GM12878 (cell line): Measurements from ENCODE around the gene VDR. TPM values are rescaled to one million over a fixed set of nuclear protein-coding genes. Genes with fewer than 3 reads are reported as not detected.

Experiments
- ATAC-seq: fragments of 200-7000 bp; cut with Tn5 transposase; 3 replicates; pipeline ENCODE4 v1.9.1; 2020; ENCODE audit warnings: mild to moderate bottlenecking, moderate library complexity
- BruUV-seq: library from RNA; stranded (reverse); fragments of 400-500 nt; replicated peaks from 2 replicates; lab custom pipeline; 2021; lab: Mats Ljungman, UMichigan
- CTCF ChIA-PET: fragments of 300-600 bp; sonication (Branson Sonifier 250); formaldehyde crosslinking; extraction: SDS; loops from one replicate; lab custom pipeline; 2021; ENCODE audit warnings: inconsistent platforms; lab: Yijun Ruan, JAX
- POLR2A ChIA-PET: fragments of 350-600 bp; formaldehyde crosslinking; extraction: SDS; loops from one replicate; lab custom pipeline; 2021; ENCODE audit warnings: inconsistent platforms; lab: Charles Lee
- RAD21 ChIA-PET: fragments of 300-600 bp; sonication (Branson Sonifier 250); formaldehyde crosslinking; loops from one replicate; lab custom pipeline; 2023; ENCODE audit warnings: antibody characterized with exemption; ENCODE audit not compliant: unreplicated experiment; lab: Charles Lee
- SMC1A ChIA-PET: fragments of 300-600 bp; sonication (Branson Sonifier 250); formaldehyde crosslinking; loops from one replicate; lab custom pipeline; 2023; ENCODE audit not compliant: unreplicated experiment, uncharacterized antibody; lab: Charles Lee
- DNase-seq: peaks from one replicate; pipeline ENCODE4 v3.0.0-alpha.2; 2011; ENCODE audit warnings: low read depth, low spot score
- FAIRE-seq: peaks from 3 replicates; lab custom pipeline; 2011; peaks lifted over from hg19 to GRCh38; lab: Jason Lieb, UNC
- H2AFZ ChIP-seq: 2 replicates; pipeline ENCODE4 v1.6.0; 2011; ENCODE audit warnings: low read depth, low read length, control low read depth; ENCODE audit not compliant: control insufficient read depth
- H3K27ac ChIP-seq: 2 replicates; pipeline ENCODE4 v1.5.1; 2011; ENCODE audit warnings: control low read depth; ENCODE audit not compliant: control insufficient read depth, insufficient read depth
- H3K27me3 ChIP-seq, 2 experiments: replicated peaks in 1 of 2; 2 replicates each; pipeline versions ENCODE4 v1.6.0 to v1.6.1; 2011; ENCODE audit warnings: low read length in 1 of 2; ENCODE audit not compliant: control insufficient read depth in 2 of 2, insufficient read depth in 2 of 2
- H3K36me3 ChIP-seq, 2 experiments: 2 replicates each; pipeline ENCODE4 v1.5.1; 2011; ENCODE audit warnings: low read length in 1 of 2; ENCODE audit not compliant: control insufficient read depth in 2 of 2, insufficient read depth in 2 of 2
- H3K4me1 ChIP-seq: 2 replicates; pipeline ENCODE4 v1.6.1; 2011; ENCODE audit warnings: mild to moderate bottlenecking, low read length, moderate library complexity, mixed read lengths; ENCODE audit not compliant: control insufficient read depth, insufficient read depth
- H3K4me2 ChIP-seq: 2 replicates; pipeline ENCODE4 v1.6.0; 2011; ENCODE audit warnings: control low read depth; ENCODE audit not compliant: control insufficient read depth, insufficient read depth
- H3K4me3 ChIP-seq: fragments of 200-600 bp; sonication (generic); 2 replicates; pipeline ENCODE4 v1.5.1; 2016
- H3K79me2 ChIP-seq: 2 replicates; pipeline ENCODE4 v1.6.0; 2011; ENCODE audit warnings: low read length; ENCODE audit not compliant: control insufficient read depth, insufficient read depth
- H3K9ac ChIP-seq: 2 replicates; pipeline ENCODE4 v1.8.0; 2011; ENCODE audit warnings: low read length, control low read depth, mixed read lengths; ENCODE audit not compliant: control insufficient read depth, insufficient read depth
- H3K9me3 ChIP-seq: replicated peaks from 3 replicates; pipeline ENCODE4 v1.5.1; 2011; ENCODE audit warnings: mild to moderate bottlenecking, low read length; ENCODE audit not compliant: control insufficient read depth, insufficient read depth
- H4K20me1 ChIP-seq: 2 replicates; pipeline ENCODE4 v1.6.0; 2011; ENCODE audit not compliant: control insufficient read depth, insufficient read depth
- BHLHE40 ChIP-seq, 2 experiments: fragments of 450-650 bp in 1 of 2; IDR thresholded peaks; 2 replicates each; pipeline ENCODE4 v1.6.1; 2011 to 2017; ENCODE audit warnings: low read depth in 2 of 2, borderline replicate concordance in 1 of 2, improper control_type of control experiment in 1 of 2, low read length in 1 of 2, mild to moderate bottlenecking in 1 of 2
- STAT1 ChIP-seq: fragments of 450-650 bp; conservative IDR thresholded peaks from 2 replicates; pipeline ENCODE4 v1.6.1; 2014; ENCODE audit warnings: antibody characterized with exemption, mild to moderate bottlenecking
- ZNF24 ChIP-seq: fragments of 450-650 bp; IDR thresholded peaks from 2 replicates; pipeline ENCODE4 v1.6.1; 2017; ENCODE audit warnings: antibody characterized with exemption, mild to moderate bottlenecking
- ZSCAN29 ChIP-seq: fragments of 450-650 bp; IDR thresholded peaks from 2 replicates; pipeline ENCODE4 v1.6.1; 2017; ENCODE audit warnings: mild to moderate bottlenecking, moderate library complexity
- WGBS: methylation state at CpG from one replicate; pipeline ENCODE4 v1.1.6; 2016; ENCODE audit warnings: low lambda C conversion rate; ENCODE audit not compliant: insufficient replicate concordance, insufficient coverage; ENCODE audit errors: missing lambda C conversion rate; 5-methylcytosine and 5-hydroxymethylcytosine counted together
- in situ Hi-C: fragments of 300-500 bp; cut with MboI; formaldehyde crosslinking; loops from 9 replicates; pipeline ENCODE4 v1.14.3; 2018; ENCODE audit warnings: mixed read lengths
- intact Hi-C: fragments of 100-400 bp; cut with micrococcal nuclease; formaldehyde crosslinking; loops from one replicate; pipeline ENCODE4 v1.14.2; 2022; ENCODE audit not compliant: unreplicated experiment
- polyA plus RNA-seq, 11 experiments: library from polyadenylated mRNA; depleted of rRNA in 4 of 11; unstranded in 6 of 11; stranded (reverse) in 5 of 11; fragments of >200 nt; fragmentation: Nextera tagmentation in 4 of 11; fragmentation: Illumina TruSeq in 1 of 11; extraction: Ambion mirVana in 4 of 11; extraction: Trizol in 1 of 11; gene quantifications; 1 replicate in 1 of 11; 2 replicates in 10 of 11; pipeline versions ENCODE4 v1.2.1 to v1.2.3, GENCODE V29; 2011 to 2016; ENCODE audit warnings: inconsistent platforms in 2 of 11, missing spikeins in 2 of 11, low read depth in 1 of 11
- total RNA-seq, 4 experiments: library from RNA; depleted of rRNA in 3 of 4; stranded (reverse); fragments of >200 nt in 3 of 4; fragmentation: Illumina TruSeq in 1 of 4; extraction: Trizol in 1 of 4; gene quantifications; 2 replicates each; pipeline versions ENCODE4 v1.2.1 to v1.2.3, GENCODE V29; 2013 to 2021
- TF ChIP-seq, protein P1 (sequence below): fragments of 450-650 bp; IDR thresholded peaks from 2 replicates; pipeline ENCODE4 v1.6.1; 2014; ENCODE audit warnings: mild to moderate bottlenecking

The VDR gene
- total and polyA plus RNA-seq, 10 of the 15 experiments (the other 5 are each of a cell fraction or from before 2014, with no cell fraction given) = 0.27 to 7.9 (median 3.0) TPM

DNA sequence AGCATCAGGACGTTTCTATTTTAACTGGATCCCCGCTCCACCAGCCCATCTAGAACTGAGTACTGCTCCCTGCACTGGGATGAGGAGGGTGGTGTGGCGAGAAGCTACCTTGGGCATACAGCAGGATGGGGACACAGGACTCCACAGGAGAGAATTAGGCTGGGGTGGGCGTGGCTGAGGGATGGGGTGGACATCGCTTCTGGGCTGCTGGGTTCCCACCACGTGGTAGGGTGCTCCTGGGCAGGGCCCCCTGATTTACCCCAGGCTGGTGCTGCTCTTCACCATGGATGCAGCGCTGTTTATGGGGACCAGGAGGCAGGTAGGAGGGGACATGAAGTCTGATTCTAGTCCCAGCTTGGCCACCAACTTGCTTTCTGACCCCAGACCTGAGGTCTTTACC is 41.9 kb downstream of the VDR start:
- CTCF ChIA-PET = interaction anchor here (1.4 to 8.3 kb wide), 4 partner anchors 11 to 42 kb away, joined by 4 to 94 read pairs (median 6); partner anchors contain the start of gene VDR
- RAD21 ChIA-PET = interaction anchor here (1.0 to 1.5 kb wide), 2 partner anchors 20 to 122 kb away, joined by 3 to 4 read pairs; no protein-coding TSS in a partner anchor
- Histone ChIP-seq H3K9ac (no peak overlapping the region), H4K20me1 (no peaks in the 10 kb centered on the region), H3K4me3 (no peak overlapping the region), H3K4me2 (no peak overlapping the region), H3K27ac (no peak overlapping the region), H3K27me3 (no peaks in the 10 kb centered on the region), H2AFZ (no peak overlapping the region), H3K36me3 (no peaks in the 10 kb centered on the region), H3K4me1 (peaks cover 4% of the 10 kb centered on the region), H3K79me2 (no peaks in the 10 kb centered on the region), H3K9me3 (no peaks in the 10 kb centered on the region)
- WGBS = 73% methylated on average over 7 of the region's 7 CpGs
- no peak for FAIRE-seq
- no TSS peak for BruUV-seq
- SMC1A ChIA-PET = interaction anchor here (1.0 to 1.4 kb wide), 2 partner anchors 20 to 55 kb away, joined by 3 read pairs; no protein-coding TSS in a partner anchor
- TF ChIP-seq ZSCAN29 (no peak), STAT1 (no peak), ZNF24 (no peak), BHLHE40 (IDR thresholded peaks at IDR 0.05; ENCODE audit: borderline replicate concordance in 1 of 2, low read depth in 2 of 2, low read length in 1 of 2) (no peak)
- TF ChIP-seq, protein P1, sequence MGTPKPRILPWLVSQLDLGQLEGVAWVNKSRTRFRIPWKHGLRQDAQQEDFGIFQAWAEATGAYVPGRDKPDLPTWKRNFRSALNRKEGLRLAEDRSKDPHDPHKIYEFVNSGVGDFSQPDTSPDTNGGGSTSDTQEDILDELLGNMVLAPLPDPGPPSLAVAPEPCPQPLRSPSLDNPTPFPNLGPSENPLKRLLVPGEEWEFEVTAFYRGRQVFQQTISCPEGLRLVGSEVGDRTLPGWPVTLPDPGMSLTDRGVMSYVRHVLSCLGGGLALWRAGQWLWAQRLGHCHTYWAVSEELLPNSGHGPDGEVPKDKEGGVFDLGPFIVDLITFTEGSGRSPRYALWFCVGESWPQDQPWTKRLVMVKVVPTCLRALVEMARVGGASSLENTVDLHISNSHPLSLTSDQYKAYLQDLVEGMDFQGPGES = no peak
- intact Hi-C loops = no loop called here
- no peak for DNase-seq
- in situ Hi-C loops = no loop called here
- POLR2A ChIA-PET = no interaction called here
- no peak for ATAC-seq
